HepG2 (cell line): Measurements from ENCODE around the gene ITGB2. TPM values are rescaled to one million over a fixed set of nuclear protein-coding genes. Genes with fewer than 3 reads are reported as not detected.
A peak's percentile ranks its signal among the peaks of the same experiment; 100 is the strongest.

Source experiments
- BRCA1 ChIP-seq: sonication (generic); formaldehyde crosslinking; IDR thresholded peaks from 2 replicates; pipeline ENCODE4 v1.4.0; 2020; ENCODE audit warnings: missing genetic modification reagents
- MXI1 ChIP-seq: IDR thresholded peaks from 3 replicates; pipeline ENCODE4 v1.6.1; 2012; ENCODE audit warnings: low read depth, low read length, inconsistent platforms, borderline replicate concordance
- NFYB ChIP-seq: sonication (generic); formaldehyde crosslinking; IDR thresholded peaks from 2 replicates; pipeline ENCODE4 v1.4.0; 2020; ENCODE audit warnings: missing genetic modification reagents
- PCBP1 ChIP-seq: fragments of 200-400 bp; formaldehyde crosslinking; IDR thresholded peaks from 2 replicates; pipeline ENCODE4 v1.6.1; 2017; ENCODE audit warnings: mild to moderate bottlenecking, low read depth, low read length, borderline replicate concordance
- SRY ChIP-seq: sonication (generic); formaldehyde crosslinking; IDR thresholded peaks from 2 replicates; pipeline ENCODE4 v1.8.0; 2022; ENCODE audit warnings: mild to moderate bottlenecking, missing genetic modification reagents
- TCF7L2 ChIP-seq: IDR thresholded peaks from 2 replicates; pipeline ENCODE4 v1.6.1; 2011; ENCODE audit warnings: mild to moderate bottlenecking, low read depth, low read length, moderate library complexity
- TGIF2 ChIP-seq: IDR thresholded peaks from 2 replicates; pipeline ENCODE4 v1.6.1; 2016; ENCODE audit warnings: control low read depth, missing compliant biosample characterization
- ZBTB21 ChIP-seq: sonication (generic); formaldehyde crosslinking; IDR thresholded peaks from 2 replicates; pipeline ENCODE4 v1.4.0; 2020; ENCODE audit warnings: missing genetic modification reagents
- ZIK1 ChIP-seq: sonication (generic); formaldehyde crosslinking; IDR thresholded peaks from 2 replicates; pipeline ENCODE4 v1.5.0; 2020; ENCODE audit warnings: mild to moderate bottlenecking, low read depth, missing genetic modification reagents, borderline replicate concordance
- ZNF160 ChIP-seq: sonication (generic); formaldehyde crosslinking; IDR thresholded peaks from 2 replicates; pipeline ENCODE4 v1.8.0; 2022; ENCODE audit warnings: mild to moderate bottlenecking, inconsistent platforms, missing genetic modification reagents
- ZNF251 ChIP-seq: sonication (generic); formaldehyde crosslinking; IDR thresholded peaks from 2 replicates; pipeline ENCODE4 v1.9.0; 2021; ENCODE audit warnings: mild to moderate bottlenecking, missing genetic modification reagents
- ZNF33A ChIP-seq: sonication (generic); formaldehyde crosslinking; IDR thresholded peaks from 2 replicates; pipeline ENCODE4 v1.5.1; 2020; ENCODE audit warnings: missing genetic modification reagents, mild to moderate bottlenecking, moderate library complexity, borderline replicate concordance
- ZNF563 ChIP-seq: sonication (generic); formaldehyde crosslinking; IDR thresholded peaks from 2 replicates; pipeline ENCODE4 v1.8.0; 2022; ENCODE audit warnings: mild to moderate bottlenecking, moderate library complexity, missing genetic modification reagents
- ZNF674 ChIP-seq: sonication (generic); formaldehyde crosslinking; IDR thresholded peaks from 2 replicates; pipeline ENCODE4 v1.5.0; 2020; ENCODE audit warnings: low read depth, mild to moderate bottlenecking, missing genetic modification reagents
- polyA plus RNA-seq, 8 experiments: library from polyadenylated mRNA; depleted of rRNA in 3 of 8; stranded (reverse) in 7 of 8; unstranded in 1 of 8; fragments of >200 nt; fragmentation: Illumina TruSeq in 4 of 8; extraction: Trizol in 4 of 8; gene quantifications; 2 replicates each; pipeline versions ENCODE4 v1.2.1 to v1.2.3, GENCODE V29; 2011 to 2016; ENCODE audit warnings: low read depth in 4 of 8, missing spikeins in 1 of 8, mixed read lengths in 1 of 8; ENCODE audit not compliant: insufficient read depth in 1 of 8
- total RNA-seq, 5 experiments: library from RNA; depleted of rRNA; stranded (reverse); fragments of >200 nt; fragmentation: Illumina TruSeq; extraction: Trizol; gene quantifications; 2 replicates each; pipeline ENCODE4 v1.2.3, GENCODE V29; 2016; ENCODE audit warnings: low read depth in 1 of 5
- TF ChIP-seq, protein P1 (sequence below): IDR thresholded peaks from 2 replicates; pipeline ENCODE4 v1.6.1; 2016; ENCODE audit warnings: low read depth
- TF ChIP-seq, protein P2 (sequence below): sonication (generic); formaldehyde crosslinking; IDR thresholded peaks from 2 replicates; pipeline ENCODE4 v1.5.1; 2020; ENCODE audit warnings: mild to moderate bottlenecking, missing genetic modification reagents
- TF ChIP-seq, protein P3 (sequence below): sonication (generic); formaldehyde crosslinking; IDR thresholded peaks from 2 replicates; pipeline ENCODE4 v1.4.0; 2020; ENCODE audit warnings: missing genetic modification reagents
- TF ChIP-seq, protein P4 (sequence below): IDR thresholded peaks from 2 replicates; pipeline ENCODE4 v1.6.1; 2016; ENCODE audit warnings: mild to moderate bottlenecking, missing biosample characterization, missing genetic modification reagents
- TF ChIP-seq, protein P5 (sequence below): sonication (generic); formaldehyde crosslinking; IDR thresholded peaks from 2 replicates; pipeline ENCODE4 v1.4.0; 2020; ENCODE audit warnings: missing genetic modification reagents

The ITGB2 gene
- total and polyA plus RNA-seq, 2 of the 13 experiments (the other 11 are each of a cell fraction or from before 2014, with no cell fraction given), result 4.2 to 18.0 TPM

DNA sequence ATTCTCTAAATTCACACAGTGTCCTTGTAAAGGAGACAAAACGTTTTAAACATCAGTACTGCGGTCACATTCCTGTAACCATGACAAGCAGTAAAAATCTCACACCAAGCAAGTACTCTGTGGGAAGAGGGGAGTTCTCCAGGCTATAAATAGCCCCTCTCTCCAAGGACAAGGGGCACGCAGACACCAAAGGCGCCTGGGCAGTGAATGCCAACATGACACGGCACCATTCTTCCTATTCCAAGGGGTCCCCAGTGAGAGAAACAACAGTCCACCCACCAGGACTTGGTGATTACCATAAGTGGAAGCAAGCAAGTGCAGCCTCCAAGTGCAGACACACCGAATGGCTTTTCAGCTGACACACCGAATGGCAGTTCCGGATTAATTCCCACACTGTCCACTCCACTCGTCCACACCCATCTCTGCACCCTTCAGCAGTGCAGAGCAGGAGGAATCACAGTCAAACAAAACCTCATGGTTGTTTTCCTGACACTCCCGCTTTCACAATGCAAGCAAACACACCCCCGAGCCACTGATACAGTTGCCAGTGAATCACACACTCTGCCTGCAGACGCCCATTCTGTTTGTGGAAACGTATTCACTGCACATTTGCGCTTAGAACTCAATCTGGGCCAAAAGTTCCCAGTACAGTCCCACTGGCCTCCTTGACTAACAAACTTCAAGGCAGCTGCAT is 49.0 kb downstream of the ITGB2 start (continued):
- TF ChIP-seq, protein P1, sequence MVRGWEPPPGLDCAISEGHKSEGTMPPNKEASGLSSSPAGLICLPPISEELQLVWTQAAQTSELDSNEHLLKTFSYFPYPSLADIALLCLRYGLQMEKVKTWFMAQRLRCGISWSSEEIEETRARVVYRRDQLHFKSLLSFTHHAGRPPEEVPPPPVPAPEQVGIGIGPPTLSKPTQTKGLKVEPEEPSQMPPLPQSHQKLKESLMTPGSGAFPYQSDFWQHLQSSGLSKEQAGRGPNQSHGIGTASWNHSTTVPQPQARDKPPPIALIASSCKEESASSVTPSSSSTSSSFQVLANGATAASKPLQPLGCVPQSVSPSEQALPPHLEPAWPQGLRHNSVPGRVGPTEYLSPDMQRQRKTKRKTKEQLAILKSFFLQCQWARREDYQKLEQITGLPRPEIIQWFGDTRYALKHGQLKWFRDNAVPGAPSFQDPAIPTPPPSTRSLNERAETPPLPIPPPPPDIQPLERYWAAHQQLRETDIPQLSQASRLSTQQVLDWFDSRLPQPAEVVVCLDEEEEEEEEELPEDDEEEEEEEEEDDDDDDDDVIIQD (CRISPR knock-in tag), result no peak
- TF ChIP-seq ZIK1, result no peak
- 0 out of 2 replicates have a peak, but pooled peaks have one; percentile 27 for TF ChIP-seq ZNF160 (CRISPR knock-in tag)
- TF ChIP-seq ZNF33A (CRISPR knock-in tag), result no peak
- TF ChIP-seq TGIF2 (CRISPR knock-in tag), result peak; percentile 59; the same call in 1 of the 2 replicates
- no peak for TF ChIP-seq SRY (CRISPR knock-in tag)
- TF ChIP-seq ZNF251, result no peak
- TF ChIP-seq TCF7L2, result no peak
- TF ChIP-seq NFYB (CRISPR knock-in tag), result no peak
- TF ChIP-seq MXI1, result peak; percentile 57; the same call in 1 of the 3 replicates
- TF ChIP-seq, protein P2, sequence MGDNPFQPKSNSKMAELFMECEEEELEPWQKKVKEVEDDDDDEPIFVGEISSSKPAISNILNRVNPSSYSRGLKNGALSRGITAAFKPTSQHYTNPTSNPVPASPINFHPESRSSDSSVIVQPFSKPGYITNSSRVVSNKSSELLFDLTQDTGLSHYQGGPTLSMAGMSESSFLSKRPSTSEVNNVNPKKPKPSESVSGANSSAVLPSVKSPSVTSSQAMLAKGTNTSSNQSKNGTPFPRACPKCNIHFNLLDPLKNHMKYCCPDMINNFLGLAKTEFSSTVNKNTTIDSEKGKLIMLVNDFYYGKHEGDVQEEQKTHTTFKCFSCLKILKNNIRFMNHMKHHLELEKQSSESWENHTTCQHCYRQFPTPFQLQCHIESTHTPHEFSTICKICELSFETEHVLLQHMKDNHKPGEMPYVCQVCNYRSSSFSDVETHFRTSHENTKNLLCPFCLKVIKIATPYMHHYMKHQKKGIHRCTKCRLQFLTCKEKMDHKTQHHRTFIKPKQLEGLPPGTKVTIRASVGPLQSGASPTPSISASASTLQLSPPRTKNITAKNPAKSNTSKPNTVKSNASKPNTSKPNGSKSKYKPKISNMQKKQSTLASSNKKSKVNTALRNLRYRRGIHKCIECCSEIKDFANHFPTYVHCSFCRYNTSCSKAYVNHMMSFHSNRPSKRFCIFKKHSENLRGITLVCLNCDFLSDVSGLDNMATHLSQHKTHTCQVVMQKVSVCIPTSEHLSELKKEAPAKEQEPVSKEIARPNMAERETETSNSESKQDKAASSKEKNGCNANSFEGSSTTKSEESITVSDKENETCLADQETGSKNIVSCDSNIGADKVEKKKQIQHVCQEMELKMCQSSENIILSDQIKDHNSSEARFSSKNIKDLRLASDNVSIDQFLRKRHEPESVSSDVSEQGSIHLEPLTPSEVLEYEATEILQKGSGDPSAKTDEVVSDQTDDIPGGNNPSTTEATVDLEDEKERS (CRISPR knock-in tag), result no peak
- no peak for TF ChIP-seq ZNF674 (CRISPR knock-in tag)
- TF ChIP-seq, protein P3, sequence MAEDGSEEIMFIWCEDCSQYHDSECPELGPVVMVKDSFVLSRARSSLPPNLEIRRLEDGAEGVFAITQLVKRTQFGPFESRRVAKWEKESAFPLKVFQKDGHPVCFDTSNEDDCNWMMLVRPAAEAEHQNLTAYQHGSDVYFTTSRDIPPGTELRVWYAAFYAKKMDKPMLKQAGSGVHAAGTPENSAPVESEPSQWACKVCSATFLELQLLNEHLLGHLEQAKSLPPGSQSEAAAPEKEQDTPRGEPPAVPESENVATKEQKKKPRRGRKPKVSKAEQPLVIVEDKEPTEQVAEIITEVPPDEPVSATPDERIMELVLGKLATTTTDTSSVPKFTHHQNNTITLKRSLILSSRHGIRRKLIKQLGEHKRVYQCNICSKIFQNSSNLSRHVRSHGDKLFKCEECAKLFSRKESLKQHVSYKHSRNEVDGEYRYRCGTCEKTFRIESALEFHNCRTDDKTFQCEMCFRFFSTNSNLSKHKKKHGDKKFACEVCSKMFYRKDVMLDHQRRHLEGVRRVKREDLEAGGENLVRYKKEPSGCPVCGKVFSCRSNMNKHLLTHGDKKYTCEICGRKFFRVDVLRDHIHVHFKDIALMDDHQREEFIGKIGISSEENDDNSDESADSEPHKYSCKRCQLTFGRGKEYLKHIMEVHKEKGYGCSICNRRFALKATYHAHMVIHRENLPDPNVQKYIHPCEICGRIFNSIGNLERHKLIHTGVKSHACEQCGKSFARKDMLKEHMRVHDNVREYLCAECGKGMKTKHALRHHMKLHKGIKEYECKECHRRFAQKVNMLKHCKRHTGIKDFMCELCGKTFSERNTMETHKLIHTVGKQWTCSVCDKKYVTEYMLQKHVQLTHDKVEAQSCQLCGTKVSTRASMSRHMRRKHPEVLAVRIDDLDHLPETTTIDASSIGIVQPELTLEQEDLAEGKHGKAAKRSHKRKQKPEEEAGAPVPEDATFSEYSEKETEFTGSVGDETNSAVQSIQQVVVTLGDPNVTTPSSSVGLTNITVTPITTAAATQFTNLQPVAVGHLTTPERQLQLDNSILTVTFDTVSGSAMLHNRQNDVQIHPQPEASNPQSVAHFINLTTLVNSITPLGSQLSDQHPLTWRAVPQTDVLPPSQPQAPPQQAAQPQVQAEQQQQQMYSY (CRISPR knock-in tag), result 0 out of 2 replicates have a peak, but pooled peaks have one; percentile 36
- no peak for TF ChIP-seq ZBTB21 (CRISPR knock-in tag)
- TF ChIP-seq ZNF563 (CRISPR knock-in tag), result no peak
- TF ChIP-seq, protein P4, sequence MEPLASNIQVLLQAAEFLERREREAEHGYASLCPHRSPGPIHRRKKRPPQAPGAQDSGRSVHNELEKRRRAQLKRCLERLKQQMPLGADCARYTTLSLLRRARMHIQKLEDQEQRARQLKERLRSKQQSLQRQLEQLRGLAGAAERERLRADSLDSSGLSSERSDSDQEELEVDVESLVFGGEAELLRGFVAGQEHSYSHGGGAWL (CRISPR knock-in tag), result peak; percentile 34; the same call in 1 of the 2 replicates
- 0 out of 2 replicates have a peak, but pooled peaks have one; percentile 45 for TF ChIP-seq BRCA1 (CRISPR knock-in tag)
- TF ChIP-seq, protein P5, sequence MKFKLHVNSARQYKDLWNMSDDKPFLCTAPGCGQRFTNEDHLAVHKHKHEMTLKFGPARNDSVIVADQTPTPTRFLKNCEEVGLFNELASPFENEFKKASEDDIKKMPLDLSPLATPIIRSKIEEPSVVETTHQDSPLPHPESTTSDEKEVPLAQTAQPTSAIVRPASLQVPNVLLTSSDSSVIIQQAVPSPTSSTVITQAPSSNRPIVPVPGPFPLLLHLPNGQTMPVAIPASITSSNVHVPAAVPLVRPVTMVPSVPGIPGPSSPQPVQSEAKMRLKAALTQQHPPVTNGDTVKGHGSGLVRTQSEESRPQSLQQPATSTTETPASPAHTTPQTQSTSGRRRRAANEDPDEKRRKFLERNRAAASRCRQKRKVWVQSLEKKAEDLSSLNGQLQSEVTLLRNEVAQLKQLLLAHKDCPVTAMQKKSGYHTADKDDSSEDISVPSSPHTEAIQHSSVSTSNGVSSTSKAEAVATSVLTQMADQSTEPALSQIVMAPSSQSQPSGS (CRISPR knock-in tag), result 0 out of 2 replicates have a peak, but pooled peaks have one; percentile 27
- no peak for TF ChIP-seq PCBP1
